Measurements from ENCODE around the gene GNG12. TPM values are rescaled to one million over a fixed set of nuclear protein-coding genes. Genes with fewer than 3 reads are reported as not detected.

GNG12 gene
- total RNA-seq, 2 experiments from 2014 or later = not detected

DNA sequence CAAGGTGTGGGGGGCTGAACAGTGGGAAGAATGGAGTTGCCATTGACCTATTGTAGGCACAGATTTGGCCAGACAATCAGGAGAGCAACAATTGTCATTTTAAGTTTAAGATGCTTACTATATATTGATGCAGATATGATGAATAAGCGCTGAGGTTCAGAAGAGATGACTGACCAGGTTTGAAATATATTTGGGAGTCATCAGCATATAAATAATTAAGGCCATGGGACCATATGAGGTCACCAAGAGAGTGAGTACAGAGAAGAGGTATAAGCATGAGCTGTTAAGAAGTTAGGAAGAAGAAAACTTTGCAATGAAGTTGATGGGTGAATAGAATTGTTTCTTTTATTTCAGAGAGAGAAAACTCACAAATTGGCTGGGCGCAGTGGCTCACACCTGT, 152.8 kb downstream of the GNG12 start:
- Histone ChIP-seq H3K36me3 (ENCODE audit: insufficient read depth, low read length) (no peaks in the 10 kb centered on the region), H3K27me3 (ENCODE audit: control insufficient read depth in 1 of 2, insufficient read depth in 2 of 2, low read length in 2 of 2) (no peaks in the 10 kb centered on the region), H3K27ac (ENCODE audit: low read depth in 1 of 2, low read length in 2 of 2) (no peak overlapping the region), H3K4me3 (ENCODE audit: low read length) (no peak overlapping the region), H3K9me3 (ENCODE audit: control insufficient read depth in 1 of 2, insufficient read depth in 1 of 2, low read length in 2 of 2) (no peaks in the 10 kb centered on the region), H3K4me1 (ENCODE audit: insufficient read depth, low read length) (peaks cover 7% of the 10 kb centered on the region)
- no peak overlapping the region for H3K27ac Mint-ChIP-seq
- no peak overlapping the region for H3K4me3 Mint-ChIP-seq
- H3K36me3 Mint-ChIP-seq (ENCODE audit: low read depth) = peaks cover 5% of the 10 kb centered on the region
- H3K27me3 Mint-ChIP-seq = no peaks in the 10 kb centered on the region
- no peaks in the 10 kb centered on the region for H3K9me3 Mint-ChIP-seq
- ChIA-PET POLR2A (no interaction called here), CTCF (no interaction called here)
- ATAC-seq (ENCODE audit: poor library complexity) (no peak), DNase-seq (no peak)
- intact Hi-C loops (cut with DNase I, micrococcal nuclease) = loop anchor here in 1 of 2 experiments (5.0 to 10.0 kb wide), 2 partner anchors 748 to 1336 kb away; no protein-coding TSS in a partner anchor
- TF ChIP-seq, protein P1, sequence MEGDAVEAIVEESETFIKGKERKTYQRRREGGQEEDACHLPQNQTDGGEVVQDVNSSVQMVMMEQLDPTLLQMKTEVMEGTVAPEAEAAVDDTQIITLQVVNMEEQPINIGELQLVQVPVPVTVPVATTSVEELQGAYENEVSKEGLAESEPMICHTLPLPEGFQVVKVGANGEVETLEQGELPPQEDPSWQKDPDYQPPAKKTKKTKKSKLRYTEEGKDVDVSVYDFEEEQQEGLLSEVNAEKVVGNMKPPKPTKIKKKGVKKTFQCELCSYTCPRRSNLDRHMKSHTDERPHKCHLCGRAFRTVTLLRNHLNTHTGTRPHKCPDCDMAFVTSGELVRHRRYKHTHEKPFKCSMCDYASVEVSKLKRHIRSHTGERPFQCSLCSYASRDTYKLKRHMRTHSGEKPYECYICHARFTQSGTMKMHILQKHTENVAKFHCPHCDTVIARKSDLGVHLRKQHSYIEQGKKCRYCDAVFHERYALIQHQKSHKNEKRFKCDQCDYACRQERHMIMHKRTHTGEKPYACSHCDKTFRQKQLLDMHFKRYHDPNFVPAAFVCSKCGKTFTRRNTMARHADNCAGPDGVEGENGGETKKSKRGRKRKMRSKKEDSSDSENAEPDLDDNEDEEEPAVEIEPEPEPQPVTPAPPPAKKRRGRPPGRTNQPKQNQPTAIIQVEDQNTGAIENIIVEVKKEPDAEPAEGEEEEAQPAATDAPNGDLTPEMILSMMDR (IDR thresholded peaks at IDR 0.05) = no peak
- peaks cover 18% of the 10 kb centered on the region for H3K4me1 Mint-ChIP-seq (ENCODE audit: low read depth)

DNA sequence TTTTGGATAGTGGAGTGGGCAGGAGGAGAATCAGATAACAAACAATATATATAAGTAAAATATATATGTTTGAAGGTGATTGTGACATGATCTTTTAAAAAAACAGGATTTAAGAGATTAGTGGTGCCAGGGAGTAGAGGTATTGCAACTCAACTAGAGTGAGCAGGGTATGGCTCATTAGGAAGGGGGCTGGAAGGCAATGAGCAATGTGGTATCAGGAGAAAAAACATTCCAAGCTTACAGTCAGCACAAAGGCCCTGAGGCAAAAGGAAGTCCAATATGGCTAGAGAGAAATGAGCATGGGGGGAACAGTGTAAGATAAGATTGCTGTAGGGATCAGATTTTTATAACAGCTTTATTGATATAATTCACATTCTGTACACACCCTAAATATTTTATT, 153.6 kb downstream of the GNG12 start:
- H3K4me3 ChIP-seq (ENCODE audit: low read length) = no peak overlapping the region
- H3K4me1 ChIP-seq (ENCODE audit: insufficient read depth, low read length) = peaks cover 14% of the 10 kb centered on the region
- H3K27ac ChIP-seq (ENCODE audit: low read depth in 1 of 2, low read length in 2 of 2) = no peak overlapping the region
- H3K9me3 ChIP-seq (ENCODE audit: control insufficient read depth in 1 of 2, insufficient read depth in 1 of 2, low read length in 2 of 2) = no peaks in the 10 kb centered on the region
- Mint-ChIP-seq H3K27me3 (no peaks in the 10 kb centered on the region), H3K36me3 (ENCODE audit: low read depth) (no peaks in the 10 kb centered on the region), H3K9me3 (no peaks in the 10 kb centered on the region), H3K4me1 (ENCODE audit: low read depth) (peaks cover 22% of the 10 kb centered on the region), H3K4me3 (no peak overlapping the region), H3K27ac (no peak overlapping the region)
- no peaks in the 10 kb centered on the region for H3K27me3 ChIP-seq (ENCODE audit: control insufficient read depth in 1 of 2, insufficient read depth in 2 of 2, low read length in 2 of 2)
- ChIA-PET CTCF (no interaction called here), POLR2A (no interaction called here)
- no peak for DNase-seq
- H3K36me3 ChIP-seq (ENCODE audit: insufficient read depth, low read length) = no peaks in the 10 kb centered on the region
- no peak for ATAC-seq (ENCODE audit: poor library complexity)
- TF ChIP-seq, protein P1 (IDR thresholded peaks at IDR 0.05) = no peak
- intact Hi-C loops (cut with DNase I, micrococcal nuclease) = loop anchor here in 1 of 2 experiments (5.0 to 10.0 kb wide), 2 partner anchors 747 to 1335 kb away; no protein-coding TSS in a partner anchor

DNA sequence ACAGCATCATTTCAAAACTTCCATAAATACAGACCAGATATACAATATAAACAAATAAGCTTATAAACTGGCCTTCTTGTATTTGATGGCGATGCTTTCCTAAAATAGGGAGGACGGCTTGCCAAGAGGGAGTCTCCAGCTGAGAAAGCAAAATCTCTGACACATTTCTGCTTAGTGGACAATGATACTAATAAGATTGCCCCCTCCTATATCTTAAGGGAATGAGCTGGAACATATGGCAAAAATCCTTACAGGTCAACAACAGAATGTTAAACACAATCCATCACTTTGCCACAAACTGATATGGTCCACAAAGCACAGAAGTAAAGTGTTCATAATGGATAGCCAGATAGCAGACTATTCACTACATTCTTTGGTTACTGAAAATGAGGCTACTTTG, 155.3 kb downstream of the GNG12 start:
- Histone ChIP-seq H3K36me3 (ENCODE audit: insufficient read depth, low read length) (no peaks in the 10 kb centered on the region), H3K4me3 (ENCODE audit: low read length) (no peak overlapping the region), H3K9me3 (ENCODE audit: control insufficient read depth in 1 of 2, insufficient read depth in 1 of 2, low read length in 2 of 2) (no peaks in the 10 kb centered on the region), H3K27me3 (ENCODE audit: control insufficient read depth in 1 of 2, insufficient read depth in 2 of 2, low read length in 2 of 2) (no peaks in the 10 kb centered on the region), H3K4me1 (ENCODE audit: insufficient read depth, low read length) (peaks cover 11% of the 10 kb centered on the region), H3K27ac (ENCODE audit: low read depth in 1 of 2, low read length in 2 of 2) (no peak overlapping the region)
- DNase-seq = no peak
- Mint-ChIP-seq H3K36me3 (ENCODE audit: low read depth) (no peaks in the 10 kb centered on the region), H3K27ac (no peak overlapping the region), H3K27me3 (no peaks in the 10 kb centered on the region), H3K4me1 (ENCODE audit: low read depth) (peaks cover 23% of the 10 kb centered on the region), H3K4me3 (no peak overlapping the region), H3K9me3 (no peaks in the 10 kb centered on the region)
- CTCF ChIA-PET = no interaction called here
- POLR2A ChIA-PET = interaction anchor here (0.7 to 1.0 kb wide), 2 partner anchors 8 to 465 kb away, joined by 3 to 4 read pairs; partner anchors contain the start of gene GADD45A
- intact Hi-C loops (cut with DNase I, micrococcal nuclease) = no loop called here
- TF ChIP-seq, protein P1 (IDR thresholded peaks at IDR 0.05) = no peak
- ATAC-seq (ENCODE audit: poor library complexity) = no peak

Data from CD4-positive, alpha-beta T cell (primary cell).